CD1c-positive myeloid dendritic cell (primary cell): ENCODE measurements around the gene CPLANE2.
"Not testable (repeated sequence)": the region's sequence is repeated elsewhere in the genome, so short reads cannot be mapped to it uniquely, and the experiment has no call there.

Source experiments
- DNase-seq: peaks from one replicate; pipeline ENCODE4 v3.0.0-alpha.2; 2016; ENCODE audit errors: extremely low spot score

The CPLANE2 gene

DNA sequence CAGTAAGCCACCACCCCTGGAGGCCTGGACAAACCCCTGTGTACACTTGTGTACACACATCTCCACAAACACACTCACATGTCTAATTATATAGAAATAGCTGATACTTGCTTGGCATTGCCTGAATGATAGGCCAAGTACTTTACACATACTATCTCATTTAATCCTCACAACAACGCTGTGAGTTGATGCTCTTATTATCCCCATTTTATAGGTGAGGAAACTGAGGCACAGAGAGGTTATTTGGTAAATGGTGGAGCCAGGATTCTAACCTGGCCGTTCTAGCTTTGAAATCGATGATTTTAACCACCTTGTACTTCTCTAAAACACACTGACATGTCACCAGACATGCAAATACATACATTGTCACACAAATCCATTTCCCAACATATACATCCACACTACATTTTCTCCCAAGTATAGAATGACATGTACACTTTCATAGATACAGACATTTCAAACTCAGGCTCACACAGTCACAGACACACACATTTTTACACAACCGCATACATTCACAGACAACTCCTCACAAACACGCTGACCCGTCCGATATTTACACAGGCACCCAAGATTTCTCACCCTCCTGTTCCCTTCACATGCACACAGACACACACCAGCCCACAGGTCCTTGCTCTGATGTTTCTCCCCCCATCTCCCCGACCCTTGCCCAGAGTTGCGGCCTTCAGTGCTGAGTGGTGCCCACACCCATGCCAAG lies 27.7 kb downstream of the CPLANE2 start:
- no peak for DNase-seq

DNA sequence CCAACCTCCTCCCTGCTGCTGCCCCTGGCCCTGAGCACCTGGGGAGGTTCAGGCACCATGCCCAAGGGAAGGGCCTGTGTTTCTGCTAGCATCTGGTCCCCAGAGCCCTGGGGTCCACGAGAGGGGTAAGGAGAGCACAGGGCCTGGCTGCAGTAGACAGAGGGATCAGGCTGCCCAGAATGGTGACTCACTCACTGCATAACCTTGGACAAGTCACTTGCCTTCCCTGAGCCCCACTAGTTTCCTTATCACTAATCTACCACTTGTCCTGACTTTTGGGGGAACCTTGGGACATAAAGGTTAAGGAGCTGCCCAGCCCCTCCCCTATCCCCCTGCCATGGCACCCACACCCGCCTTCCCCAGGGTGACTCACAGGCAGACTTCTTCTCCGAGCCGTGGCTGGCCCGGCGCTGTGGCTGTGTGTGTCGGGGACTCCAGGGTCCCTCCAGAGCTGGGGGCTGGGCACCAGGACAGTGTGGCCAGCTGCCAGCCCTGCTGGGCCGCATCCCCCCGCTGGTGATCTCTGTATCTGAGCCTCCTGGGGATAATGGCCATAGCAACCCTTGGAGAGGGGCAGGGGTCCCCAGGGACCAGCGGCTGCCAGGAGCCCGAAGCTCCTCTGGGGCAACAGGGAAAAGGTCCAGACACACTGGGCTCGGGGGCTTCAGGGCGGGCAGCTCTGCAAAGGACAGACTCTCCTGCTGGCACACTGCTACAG lies 28.6 kb downstream of the CPLANE2 start:
- DNase-seq = peak; percentile 15

DNA sequence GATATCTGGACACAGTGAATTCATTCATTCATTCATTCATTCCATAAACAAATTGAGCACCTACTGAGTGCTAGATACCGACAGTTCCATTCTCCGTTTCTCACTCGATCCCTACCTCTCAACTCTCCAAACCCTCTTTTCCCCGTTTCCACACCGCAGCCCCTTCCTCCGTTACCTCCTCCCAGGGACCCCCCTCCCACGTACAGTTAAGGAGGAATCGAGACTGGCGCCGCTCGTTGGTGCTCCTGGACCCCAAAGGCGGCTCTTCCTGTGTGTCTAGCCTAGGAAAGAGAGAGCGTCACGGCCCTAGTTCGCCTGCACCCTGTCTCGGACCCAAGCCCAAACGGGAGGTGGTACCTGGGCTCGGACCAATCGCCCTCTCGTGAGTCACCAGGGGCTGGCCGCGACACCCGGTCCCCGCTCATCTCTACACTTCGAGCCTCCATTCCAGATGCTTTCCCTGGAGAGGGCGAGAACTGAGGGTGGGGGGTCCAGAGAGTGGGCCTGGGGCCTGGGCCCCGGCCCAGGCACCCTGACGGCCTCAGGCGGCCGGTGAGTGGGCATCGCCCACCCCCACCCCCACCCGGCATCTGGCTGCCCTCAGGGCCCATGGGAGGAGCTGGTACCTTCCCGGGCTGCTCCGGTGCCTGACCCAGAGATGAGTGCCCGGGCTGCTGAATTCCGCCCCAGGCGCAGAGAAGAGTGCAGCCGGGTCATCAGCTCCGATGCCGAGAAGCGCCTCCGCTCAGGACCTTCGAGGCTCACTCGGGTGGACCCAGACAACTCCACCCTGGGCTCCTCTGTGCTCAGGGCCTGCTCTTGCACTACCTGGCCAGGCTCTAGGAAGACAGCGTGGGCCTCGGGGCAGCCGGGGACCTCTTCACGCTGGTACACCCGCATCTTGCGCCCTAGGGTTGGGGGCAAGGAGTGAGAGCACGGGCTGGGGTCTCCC lies 29.4 kb downstream of the CPLANE2 start:
- DNase-seq = peak; percentile 56

DNA sequence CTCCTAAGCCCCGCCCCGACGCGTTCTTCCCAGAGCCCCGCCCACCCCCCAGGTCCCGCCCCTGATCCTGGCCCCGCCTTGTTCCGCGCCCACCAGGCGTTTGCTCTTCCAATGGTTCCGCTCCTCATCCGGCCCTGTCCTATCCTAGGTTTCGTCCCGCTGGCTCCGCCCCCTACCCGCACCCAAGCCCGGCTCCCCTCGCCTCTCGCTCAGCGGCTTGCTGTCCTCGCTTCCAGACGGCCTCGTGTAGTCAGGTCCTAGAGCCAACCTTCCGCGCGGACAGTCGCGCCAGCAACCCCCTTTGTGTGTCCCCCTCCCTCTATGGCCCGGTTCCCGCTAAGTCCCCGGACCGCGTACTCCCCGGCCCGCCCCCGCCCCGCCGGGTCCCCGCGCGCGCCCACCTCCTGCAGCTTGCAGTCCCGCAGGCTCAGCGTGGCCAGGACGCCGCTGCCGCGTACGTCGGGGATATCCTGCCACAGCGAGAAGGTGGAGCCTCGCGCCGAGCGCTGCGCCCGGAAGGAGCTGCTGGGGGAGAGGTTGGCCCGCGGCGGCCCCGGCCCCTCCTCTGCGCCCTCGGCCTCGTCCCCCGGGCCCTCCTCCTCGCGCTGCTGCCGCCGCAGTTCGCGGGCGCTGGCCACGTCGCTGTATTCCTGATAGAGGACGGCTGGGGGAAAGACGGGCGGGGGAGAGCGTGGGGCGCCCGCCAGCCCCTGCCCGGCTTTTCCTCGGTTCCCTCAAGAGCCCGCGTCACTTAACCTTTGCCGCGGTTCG lies 30.3 kb downstream of the CPLANE2 start:
- peak; percentile 97 for DNase-seq

DNA sequence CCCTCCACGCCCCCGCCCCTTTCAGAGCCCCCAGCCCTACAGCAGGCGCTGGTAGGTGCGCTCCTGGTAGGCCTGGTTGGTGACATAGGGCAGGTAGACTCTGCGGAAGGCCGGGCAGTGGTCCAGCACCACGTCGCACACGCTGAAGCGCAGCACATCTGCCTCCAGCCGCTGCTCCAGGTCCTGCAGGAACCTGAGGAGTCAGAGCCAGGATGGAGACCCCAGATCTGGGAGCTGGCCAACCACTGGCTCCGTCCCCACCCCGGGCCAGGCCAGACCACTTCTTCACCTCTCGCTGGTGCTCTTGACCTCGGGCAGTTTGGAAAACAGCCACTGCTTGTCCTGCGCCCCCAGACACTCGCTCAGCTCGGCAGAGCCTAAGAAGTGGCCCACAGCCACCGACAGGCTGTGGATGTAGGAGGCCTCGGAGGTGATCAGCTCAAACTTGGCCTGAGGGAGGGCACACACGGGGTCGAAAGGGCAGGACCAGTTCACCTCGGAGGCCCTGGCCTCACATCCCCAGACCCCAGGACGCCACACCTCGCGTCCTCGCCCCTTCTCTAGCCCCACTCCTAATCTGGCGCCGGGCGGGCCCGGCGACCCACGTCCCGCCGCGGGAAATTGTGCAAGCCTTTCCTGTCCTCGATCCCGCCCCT lies 31.0 kb downstream of the CPLANE2 start:
- no peak for DNase-seq

DNA sequence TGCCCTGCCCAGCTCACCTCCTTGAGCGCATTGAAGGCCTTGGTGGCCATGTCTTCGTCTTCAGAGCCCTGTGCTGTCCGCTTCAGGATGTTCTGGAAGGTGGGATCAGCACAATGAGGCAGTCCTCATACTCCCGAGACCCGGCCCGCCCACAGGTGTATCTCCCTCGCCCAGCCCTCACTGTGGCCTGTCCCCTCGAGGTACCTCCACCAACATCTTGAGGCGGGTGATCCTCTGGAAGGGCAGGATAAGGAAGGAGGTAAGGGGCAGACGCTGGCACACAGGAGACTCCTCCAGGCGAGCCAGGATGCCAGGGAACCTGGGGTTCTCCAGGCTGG lies 31.7 kb downstream of the CPLANE2 start:
- no peak for DNase-seq

DNA sequence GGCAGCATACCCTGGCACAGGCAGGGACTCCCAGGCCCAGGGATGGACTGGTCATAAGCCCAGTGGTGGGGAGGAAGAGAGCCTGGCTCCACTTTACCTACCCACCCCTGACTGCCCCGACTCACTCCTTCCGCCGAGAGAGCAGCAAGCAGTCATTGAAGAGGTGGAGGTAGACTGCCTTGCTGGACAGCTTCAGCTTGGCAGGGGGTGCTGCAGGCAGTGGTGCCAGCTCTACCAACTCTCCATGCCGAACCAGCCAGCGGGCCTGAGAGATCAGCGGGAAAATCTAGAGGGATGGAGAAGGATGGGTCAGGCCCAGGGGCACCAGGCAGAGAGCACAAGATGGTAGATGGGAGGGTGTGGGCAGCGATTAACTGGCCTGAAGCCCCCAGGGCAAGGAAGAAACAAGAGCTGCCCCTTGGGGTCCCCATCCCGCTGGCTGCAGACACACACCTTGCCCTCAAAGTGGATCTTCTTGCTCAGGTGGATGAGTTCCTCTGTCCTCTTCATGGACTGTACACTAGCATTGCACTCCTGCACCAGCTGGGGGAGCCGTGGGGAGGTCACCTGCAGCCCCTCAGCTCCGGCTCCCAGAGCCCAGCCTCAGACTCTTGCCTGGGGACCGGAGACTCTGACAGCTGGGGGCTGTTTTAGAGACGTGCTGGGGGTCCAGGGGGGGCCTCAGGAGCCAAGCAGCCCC lies 32.2 kb downstream of the CPLANE2 start:
- peak; percentile 8 for DNase-seq

DNA sequence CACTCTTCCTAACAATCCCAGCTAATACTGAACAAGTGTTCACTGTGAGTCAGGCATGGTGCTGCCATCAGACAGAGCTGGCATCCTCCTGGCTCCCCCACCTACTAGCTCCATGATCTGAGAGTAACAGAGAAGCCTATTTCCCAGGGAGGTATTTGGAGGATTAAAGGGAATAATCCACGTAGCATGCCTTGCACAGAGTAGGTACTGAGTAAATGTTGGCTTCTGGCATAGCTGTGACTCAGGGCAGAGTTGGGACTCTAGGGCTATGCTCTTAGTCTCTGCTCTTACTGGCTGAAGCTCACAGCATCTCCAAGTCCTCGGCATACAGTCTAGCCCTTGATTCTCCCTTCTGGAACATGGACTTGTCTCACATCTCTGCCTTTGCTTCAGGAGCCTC lies 32.8 kb downstream of the CPLANE2 start:
- no peak for DNase-seq

DNA sequence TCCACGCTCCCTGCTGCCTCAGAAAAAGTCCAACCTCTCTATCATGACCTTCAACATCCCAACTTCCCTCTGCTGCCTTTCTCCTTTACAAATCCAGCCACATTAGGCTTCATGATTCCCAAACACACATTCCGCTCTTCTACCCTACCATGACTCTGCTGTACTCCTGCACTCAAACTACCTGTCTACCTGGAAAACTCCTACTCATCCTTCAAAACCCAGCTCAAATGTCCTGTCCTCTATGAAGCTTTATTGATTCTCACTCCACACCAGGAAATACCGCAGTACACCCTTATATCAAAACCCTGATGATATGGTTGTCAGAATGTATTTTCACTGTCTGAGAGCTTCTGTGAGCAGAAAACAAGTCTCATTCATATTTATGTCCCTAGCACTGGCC lies 33.4 kb downstream of the CPLANE2 start:
- DNase-seq = no peak

DNA sequence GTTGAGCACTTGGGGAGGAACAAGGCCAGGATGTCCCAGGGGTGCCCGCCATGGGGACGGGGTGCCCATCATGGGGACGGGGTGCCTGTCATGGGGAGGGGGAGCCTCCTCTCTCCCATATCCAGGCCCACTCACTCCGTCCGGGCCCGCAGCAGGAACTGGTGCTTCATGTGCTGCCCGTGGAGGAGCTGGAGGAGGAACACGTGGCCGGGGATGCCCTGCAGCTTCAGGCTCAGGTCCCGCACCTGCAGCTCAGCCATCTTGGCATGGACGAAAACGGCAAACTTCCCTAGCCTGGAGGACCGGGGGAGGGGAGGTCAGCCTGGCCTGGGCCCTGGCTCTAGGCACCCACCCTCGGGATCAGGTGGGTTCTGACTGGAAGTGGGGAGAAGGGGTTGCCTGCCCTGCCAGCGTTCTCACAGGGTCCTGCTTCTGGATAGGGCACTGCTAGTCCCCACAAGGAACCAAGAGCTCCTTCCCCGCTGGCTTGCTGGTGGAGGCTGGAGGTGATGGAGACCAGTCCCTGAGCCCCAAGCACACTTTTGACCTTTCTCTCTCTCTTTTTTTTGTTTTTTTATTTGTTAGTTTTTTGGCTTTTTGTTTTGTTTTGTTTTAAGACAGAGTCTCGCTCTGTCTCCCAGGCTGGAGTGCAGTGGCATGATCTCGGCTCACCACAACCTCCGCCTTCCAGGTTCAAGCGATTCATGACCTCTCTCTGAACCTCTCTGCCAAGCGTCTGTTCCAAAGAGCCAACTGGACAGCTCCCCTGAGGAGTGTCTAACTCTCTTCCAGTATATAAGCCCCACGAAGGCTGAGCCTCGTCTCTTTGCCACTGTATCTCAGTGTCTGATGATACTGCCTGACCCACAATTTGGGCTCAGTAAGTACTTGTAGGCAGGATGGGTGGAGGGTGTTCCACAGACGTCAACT lies 34.4 kb downstream of the CPLANE2 start:
- no peak for DNase-seq

DNA sequence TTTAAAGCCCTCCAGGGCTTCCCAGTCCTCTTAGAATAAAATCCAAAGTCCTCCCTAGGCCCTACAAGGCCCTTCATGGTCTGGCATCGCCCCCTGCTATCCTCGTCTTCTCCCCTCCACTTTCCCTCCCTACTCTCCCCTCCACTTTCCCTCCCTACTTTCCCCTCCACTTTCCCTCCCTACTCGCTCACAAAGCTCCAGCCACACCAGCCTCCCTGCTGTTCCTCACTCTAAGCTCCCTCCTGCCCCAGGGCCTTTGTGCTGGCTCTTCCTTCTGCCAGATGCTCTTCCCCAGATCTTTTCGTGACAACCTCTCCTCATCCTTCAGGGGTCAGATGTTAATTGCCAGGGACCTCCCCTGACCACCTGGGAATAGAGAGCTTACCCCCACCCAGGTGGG lies 37.3 kb downstream of the CPLANE2 start:
- no peak for DNase-seq

DNA sequence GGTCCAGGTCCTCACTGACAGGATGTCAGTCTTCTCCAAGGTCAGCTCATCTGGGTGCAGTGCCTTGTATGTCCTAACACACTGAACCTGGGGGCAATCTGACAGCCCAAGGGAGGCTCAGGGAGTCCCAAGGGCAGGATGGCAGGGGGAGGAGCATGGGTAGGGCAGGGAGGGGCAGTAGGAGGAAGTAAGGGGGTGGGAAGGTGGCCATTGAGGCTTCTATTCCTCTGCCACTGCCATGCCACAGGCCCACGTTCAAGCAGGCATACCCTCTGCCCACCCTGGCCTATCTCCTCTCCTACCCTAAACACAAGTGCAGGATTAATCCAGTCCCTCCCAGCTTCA lies 37.9 kb downstream of the CPLANE2 start:
- no peak for DNase-seq

DNA sequence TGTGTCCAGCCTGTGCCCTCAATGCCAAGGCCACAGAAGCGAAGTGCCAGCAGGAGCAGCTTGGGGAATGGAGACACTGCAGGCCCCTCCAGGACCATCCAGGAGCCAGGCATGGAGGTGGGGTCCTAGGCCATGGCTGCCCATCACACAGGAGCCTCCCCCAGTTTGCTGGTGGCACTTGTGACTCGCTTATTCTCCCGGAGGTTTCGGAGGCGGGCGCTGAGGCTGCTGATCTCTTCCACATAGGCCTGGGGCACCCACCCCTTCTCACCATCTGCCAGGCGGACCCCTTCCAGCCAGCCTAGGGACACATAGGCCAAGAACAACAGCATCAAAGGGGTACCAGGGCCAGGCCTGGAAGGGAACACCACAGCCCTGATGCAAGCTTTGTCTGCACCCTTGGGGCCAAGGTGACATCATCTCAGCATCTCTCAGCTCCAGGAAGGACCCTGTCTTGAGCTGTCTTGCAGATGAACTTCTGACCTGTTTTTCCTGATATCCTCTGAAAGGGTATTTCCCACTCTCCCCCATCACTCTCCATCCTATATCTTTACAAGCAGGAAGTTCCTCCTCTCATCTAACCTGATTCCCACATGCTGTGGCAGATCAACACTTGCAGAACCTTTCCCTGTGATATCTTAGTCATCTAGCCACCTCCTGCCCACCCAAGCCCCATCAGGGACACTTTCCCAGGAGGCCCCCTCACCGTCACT lies 38.4 kb downstream of the CPLANE2 start:
- DNase-seq = no peak

DNA sequence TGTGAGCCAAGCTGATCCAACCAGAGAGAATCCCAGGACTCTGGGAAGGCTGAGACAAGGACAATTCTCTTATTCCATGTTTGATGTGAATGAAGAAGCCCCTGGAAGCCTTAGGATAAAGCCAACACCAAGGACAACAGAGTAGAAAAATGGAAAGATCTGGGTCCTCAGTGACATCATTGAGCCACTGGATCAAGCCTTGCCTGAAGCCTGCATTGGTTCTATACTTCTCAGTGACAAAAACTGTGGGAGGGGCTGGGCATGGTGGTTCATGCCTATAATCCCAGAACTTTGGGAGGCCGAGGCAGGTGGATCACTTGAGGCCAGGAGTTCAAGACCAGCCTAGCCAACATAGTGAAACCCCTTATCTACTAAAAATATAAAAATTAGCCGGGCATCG lies 40.1 kb downstream of the CPLANE2 start:
- no peak for DNase-seq

DNA sequence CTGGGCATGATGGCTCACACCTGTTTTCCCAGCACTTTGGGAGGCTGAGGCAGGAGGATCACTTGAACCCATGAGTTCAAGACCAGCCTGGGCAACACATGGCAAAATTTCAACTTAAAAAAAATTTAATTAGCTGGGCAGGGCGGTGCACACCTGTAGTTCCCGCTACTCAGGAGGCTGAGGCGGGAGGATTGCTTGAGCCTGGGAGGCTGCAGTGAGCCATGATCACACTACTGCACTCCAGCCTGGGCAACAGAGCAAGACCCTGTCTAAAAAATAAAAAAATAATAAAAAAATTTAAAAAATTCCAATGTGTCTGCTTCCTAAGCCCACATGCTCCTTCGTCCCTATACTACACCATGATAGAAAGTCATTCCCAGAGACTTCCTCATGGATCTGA lies 40.8 kb downstream of the CPLANE2 start:
- not testable (repeated sequence) for DNase-seq

DNA sequence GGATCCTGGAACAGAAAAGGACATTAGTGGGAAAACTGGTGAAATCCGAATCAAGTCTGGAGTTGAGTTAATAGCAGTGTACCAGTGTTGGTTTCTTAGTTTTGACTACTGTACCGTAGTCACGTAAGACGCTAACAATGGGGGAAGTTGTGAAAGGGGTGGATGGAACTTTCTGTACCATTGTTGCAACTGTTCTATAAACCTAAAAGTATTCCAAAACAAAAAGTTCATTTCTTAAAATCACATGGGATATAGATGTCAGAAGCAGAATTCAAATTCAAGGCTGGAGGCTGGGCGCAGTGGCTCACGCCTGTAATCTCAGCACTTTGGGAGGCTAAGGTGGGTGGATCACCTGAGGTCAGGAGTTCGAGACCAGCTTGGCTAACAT lies 41.5 kb downstream of the CPLANE2 start:
- no peak for DNase-seq

DNA sequence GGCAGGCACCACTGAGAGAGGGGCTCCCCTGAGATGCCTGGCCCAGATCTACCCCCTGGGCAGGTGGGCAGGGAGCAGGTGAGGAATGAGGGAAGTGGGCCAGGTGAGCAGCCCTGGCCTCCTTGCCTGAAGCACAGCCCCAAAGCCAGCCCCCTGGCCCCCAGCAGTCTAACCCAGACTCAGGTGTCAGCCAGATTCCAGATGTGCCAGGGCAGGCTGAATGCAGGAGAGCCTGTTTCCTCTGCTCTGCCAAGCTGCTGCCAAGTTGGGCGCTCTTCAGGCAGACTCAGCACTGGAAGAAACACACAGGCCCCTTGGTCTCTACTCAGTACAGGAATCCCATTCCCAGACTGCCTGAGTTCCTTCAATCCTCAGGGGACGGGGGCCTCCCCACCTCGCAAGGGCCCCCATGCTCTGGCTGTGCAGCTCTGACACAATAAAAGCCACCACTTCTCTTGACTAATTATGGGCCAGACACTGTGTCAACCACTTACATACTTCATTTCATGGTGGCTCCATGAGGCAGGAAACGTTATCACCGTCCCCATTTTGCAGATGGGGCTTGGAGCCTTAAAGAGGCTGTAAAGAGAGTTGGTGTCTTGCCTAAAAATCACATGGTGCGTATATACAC lies 45.0 kb downstream of the CPLANE2 start:
- no peak for DNase-seq

DNA sequence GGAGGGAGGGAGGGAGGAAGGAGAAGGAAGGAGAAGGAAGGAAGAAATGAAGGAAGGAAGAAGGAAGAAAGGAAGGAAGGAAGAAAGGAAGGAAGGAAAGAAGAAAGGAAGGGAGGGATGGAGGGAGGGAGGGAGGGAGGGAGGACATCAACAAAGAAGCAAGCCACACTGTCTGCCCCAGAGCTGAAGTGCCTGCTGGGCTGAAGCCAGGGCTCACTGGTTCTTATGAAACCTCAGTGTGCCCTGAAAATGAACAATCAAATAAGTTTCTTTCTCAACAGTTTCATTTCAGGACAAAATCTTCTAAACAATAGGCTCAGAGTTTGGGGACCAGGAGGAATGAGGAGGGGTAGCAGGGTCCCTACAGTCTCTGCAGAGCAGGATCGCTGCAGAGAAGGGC lies 45.7 kb downstream of the CPLANE2 start:
- DNase-seq = no peak
